M059J (cell line): ENCODE measurements around the gene FLVCR2. TPM values are rescaled to one million over a fixed set of nuclear protein-coding genes. Genes with fewer than 3 reads are reported as not detected.

ENCODE experiments used
- DNase-seq: peaks from one replicate; pipeline ENCODE4 v3.0.0-alpha.2; 2012; ENCODE audit warnings: low read depth
- total RNA-seq: library from RNA; depleted of rRNA; stranded (reverse); fragments of >200 nt; shearing (Covaris generic); gene quantifications from 2 replicates; pipeline ENCODE4 v1.2.3, GENCODE V29; 2014

Gene FLVCR2
- total RNA-seq, 1 experiment from 2014 or later = 0.22 TPM

DNA sequence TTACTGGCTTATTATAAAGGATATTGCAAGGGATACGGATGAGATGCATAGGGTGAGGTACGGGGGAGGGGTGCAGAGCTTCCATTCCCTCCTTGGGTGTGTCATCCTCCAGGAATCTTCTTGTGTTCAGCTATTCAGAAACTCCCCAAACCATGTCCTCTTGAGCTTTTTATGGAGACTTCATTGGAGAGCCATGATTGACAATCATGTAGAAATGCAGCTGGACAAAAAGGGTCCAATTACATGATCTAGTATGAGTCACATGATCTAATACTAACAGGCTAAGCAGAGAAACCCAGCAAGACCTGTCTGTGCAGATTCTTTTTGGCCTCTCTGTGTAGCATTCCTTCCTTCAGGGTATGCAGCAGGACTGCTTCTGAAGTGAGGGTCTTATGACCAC is 23.9 kb upstream of the FLVCR2 start:
- peak; percentile 45 for DNase-seq

DNA sequence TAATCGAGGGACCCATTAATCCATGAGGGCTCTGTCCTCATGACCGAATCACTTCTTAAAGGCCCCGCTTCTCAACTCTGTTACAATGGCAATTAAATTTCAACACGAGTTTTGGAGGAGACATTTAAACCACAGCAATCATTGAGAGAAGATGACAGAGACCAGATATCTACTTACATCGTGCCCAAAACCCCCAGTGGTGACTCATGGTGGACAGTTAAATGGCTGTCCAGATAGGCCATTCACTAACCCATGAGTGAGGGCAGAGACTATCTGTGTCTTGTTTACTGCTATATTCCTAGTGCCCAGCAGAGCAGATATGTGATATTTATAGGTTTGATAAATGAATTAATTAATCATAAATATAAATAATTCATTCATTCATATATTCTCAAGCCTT is 20.0 kb upstream of the FLVCR2 start:
- peak; percentile 25 for DNase-seq

DNA sequence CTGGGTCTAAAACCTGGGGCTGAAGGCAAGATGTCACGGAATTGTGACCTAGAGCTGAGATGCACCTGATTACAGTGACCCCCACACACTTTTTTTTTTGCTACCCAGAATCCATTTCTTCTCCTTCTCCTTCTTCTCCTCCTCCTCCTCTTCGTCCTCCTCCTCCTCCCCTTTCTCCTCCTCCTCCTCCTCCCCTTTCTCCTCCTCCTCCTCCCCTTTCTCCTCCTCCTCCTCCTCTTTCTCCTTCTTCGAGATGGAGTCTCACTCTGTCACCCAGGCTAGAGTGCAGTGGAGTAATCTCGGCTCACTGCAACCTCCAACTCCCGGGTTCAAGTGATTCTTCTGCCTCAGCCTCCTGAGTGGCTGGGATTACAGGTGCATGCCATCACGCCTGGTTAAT is 19.4 kb upstream of the FLVCR2 start:
- DNase-seq = no peak

DNA sequence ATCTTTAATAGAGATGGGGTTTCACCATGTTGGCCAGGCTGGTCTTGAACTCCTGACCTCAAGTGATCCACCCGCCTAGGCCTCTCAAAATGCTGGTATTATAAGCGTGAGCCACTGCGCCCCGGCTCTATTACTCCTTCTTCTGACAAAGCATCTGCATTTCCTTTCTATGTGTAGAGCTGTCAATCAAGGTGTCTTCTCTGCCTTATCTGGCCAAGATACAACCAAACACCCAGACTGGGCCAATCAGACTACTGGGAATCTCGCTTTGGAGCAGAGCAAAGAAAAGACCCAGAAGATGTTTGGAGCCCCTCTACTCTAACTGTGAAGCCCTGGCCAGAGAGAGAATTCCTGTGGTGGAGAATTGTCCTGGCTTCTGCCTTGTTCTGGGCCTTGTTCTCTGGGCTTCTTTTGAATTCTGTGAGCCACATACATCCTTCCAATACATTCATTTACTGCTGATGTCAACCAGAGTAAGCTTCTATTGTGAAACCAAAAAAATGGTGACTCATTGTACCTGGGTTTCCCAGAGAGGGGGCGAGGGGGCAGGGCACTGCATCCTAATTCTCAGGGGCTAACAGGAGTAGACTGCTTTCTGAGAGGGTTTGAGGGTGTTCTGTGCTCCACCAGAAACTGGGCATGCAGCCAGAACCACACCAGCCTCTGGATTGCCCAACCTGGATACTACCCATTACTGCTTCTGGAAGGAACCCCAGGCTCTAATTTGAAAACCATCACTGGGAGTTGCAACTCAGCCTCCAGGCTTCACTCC is 18.8 kb upstream of the FLVCR2 start:
- DNase-seq = peak; percentile 71

DNA sequence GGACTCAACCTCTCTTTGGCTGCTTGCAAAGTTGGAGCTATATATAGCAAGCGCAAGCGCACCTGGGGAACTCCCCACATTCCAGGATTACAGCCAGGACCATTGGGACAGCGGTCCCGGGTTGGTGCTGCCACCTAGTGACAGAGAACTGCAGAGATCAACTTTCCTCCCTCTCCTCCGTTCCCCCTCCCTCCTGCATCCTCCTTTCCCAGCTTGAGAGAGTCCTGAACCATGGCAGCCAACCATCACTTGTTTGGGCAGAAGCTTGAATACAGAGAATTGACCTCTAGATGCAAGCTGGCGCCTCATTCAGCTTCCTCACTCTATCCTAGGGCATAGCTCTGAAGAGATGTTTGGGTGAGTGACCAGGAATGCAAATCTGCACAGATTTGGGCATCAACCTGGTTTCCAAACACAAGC is 17.4 kb upstream of the FLVCR2 start:
- DNase-seq = peak; percentile 74

DNA sequence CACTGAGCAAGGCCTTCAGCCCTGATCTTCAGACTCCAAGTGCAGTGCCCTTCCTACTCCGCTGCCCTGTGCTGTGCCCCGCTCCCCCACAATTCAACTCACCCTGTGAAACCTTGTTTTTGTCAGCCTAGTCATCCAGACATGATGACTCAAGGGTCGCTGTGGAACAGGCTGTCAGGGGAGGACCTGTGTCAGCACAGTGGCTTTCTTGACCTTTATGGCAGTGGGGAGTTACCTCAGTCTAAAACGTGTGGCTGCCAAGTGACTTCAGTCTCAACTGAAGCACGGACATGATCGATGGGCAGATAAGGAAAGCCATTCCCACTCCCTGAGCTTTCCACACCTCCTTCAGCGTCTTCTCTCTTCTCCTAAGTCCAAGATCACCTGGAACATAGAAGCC is 16.3 kb upstream of the FLVCR2 start:
- DNase-seq = peak; percentile 53

DNA sequence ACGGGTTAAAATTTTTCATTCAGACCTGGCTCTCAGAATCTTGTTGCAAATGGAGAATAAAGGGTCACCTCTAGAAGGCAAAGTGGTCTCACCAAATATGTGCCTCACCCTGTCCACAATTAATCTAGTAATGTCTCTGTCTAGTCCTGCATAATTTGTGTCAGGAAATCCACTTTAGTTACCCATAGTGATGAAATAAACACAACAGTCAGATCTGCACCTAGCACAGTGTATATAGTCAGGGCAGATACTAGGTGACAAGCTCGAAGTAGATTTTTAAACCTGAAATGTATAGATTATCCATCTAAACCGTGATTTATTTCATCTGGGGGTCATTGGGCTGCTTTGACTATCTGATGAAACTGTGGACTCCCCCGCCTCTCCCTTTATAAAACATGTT is 15.9 kb upstream of the FLVCR2 start:
- DNase-seq = peak; percentile 36

DNA sequence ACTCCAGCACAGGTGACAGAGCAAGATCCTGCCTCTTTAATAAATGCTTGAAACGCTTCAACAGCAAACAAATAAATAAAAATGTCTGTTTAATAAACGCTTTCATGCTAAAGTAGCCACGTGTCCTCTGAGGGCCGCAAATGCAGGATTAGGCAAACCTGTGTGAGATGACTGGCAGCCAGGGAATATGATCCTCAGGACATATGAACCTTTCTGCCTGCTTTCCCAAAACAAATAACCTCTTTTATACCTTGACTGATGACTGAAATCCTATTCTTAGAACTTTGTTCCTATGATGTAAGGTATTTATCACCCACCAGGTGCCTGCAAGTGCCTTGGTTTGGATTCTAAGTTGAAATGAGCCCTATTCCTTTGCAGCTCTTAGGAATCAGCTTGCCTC is 14.5 kb upstream of the FLVCR2 start:
- no peak for DNase-seq

DNA sequence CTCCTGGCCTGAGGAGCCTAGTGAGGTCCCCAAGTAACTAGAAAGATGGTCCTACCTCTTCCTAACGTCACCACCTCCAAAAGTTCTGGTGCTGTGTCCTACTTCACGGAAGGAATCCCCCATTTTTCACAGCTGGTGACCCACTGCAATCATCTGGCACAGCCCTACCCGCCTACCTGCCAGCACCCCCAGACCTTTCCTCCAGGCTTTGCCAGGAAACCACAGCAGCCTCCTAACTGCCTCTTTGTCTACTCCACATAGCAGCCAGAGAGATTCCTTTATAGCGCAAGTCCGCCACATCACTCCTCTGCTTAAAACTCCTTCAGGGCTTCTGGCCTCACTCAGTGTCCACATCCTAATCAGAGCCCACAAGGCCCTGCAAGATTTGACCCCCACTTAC is 13.4 kb upstream of the FLVCR2 start:
- DNase-seq = no peak

DNA sequence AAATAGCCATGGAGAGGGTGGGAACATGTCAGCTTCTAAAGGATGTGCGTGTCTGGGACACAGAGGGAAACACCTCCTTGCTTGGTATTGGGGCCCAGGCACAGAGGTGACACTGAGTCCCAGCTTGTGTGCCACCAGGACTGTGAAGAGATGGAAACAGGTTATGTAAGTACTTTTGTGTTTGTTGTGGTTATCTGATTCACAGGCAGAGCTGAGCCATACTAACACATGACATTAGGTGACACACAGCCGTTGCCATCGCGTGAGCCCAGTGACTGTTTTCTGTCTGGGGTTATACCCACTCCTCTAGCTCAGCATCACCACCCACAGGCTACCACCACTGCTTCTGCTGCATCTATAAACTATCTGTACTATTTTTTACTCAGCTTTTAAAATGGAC is 12.1 kb upstream of the FLVCR2 start:
- peak; percentile 59 for DNase-seq

DNA sequence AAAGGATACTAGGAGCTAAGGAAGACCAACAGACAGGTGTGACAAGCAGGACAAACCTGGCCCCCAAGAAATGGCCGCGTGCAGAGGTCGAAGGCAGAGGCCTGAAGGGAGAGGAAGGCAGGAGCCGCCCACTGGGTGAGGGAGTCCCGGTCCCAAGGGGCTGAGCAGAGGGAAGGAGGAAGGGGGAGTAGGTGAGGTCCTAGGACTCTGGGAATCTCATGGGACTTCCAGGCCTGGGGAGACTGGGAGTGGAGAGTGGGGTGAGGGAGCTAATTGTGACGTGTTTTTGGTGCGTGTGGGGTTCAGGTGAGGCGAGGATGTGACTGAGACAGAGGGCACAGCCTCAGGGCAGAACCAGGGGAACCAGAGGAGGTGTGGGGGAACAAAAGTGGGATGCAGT is 11.7 kb upstream of the FLVCR2 start:
- no peak for DNase-seq

DNA sequence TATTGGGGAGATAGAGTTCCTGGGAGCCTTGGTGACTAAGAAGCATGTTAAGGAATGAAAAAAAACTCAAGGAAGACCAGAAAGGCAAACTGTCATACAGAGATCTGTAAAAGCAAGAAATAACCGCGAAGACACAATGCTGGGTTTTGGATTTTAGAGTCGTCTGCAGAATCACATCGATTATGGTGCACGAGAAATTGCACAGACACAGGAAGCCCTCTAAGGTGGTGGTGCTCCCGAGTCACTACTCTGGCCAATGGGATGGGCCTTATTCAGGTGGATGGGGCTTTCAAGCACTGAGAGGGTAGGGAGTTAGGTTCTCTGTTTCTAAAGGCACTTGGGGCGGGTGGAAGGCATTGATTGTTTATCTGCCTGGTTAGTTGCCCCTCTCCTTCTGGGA is 10.3 kb upstream of the FLVCR2 start:
- DNase-seq = no peak

DNA sequence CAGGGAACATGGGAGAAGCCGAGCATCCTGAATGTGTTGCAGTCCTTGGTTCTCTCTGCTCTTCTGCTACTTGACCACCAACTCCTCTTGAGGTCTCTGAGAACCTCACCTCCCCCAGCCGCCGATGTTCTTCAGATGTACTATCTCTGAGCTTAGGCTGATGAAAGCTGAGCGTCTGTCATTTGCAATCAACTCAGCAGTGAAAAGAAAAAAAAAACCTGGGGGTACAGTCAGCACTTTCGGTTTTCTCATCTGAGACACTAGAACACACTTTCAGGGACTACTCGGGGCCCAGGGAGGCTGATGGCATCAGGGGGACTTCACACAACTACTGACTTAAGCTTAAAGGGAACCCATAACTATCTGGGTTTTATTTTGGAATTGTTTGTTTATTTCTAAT is 9.6 kb upstream of the FLVCR2 start:
- no peak for DNase-seq

DNA sequence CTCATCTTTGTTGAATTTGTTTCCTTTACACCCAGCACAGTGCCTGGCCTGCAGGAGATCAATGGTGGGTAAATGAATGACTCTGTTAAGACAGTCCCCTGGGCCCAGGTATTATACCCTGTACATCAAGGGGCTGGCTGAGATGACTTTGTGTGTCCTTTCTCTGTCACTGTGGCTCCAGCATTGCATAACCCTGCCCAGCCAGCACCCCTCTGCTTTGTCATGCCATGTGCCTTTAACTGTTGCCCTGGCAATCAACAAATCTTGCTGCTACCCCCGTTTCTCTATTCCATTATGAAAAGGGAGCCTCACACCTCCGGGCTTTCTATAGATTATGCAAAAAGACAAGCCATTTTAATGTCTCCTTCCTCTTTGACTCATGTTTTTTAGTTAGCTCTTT is 7.6 kb upstream of the FLVCR2 start:
- DNase-seq = no peak

DNA sequence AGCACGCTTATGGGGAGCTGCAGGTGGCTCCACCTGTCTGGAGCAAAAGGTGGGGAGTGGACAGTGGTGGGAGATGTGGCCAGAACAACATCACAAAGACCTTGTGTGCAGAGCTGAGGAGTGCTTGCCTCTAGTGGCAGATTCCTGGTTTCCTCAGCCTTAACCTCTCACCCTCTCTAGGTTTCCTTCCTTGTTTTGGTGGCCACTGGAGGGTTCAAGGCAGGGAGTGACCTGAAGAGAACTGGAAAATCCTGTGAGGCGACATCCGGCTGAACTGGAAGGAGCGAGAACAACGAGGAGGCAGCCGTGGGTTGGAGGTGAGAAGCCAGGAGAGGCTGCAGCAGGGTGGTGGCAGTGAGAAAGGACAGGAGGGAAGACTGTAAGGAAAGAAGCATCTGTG is 6.3 kb upstream of the FLVCR2 start:
- no peak for DNase-seq

DNA sequence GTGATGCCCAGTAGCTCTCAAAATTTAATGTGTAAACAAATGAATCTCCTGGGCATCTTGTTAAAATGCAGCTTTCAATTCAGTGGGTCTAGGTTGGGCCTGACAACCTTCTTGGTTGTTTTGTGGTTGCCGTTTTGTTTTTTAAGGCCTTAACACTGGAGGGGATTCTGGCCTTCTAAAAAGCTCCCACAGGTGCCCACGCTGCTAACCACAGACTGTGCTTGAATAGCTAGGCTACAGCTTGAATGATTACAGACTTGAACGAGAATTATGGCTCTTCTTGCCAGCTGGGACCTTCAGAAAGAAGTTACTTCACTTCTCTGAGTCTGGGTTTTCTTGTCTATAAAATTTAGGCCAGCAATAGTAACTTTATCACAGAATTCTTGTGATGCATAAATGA is 1.3 kb upstream of the FLVCR2 start:
- DNase-seq = no peak

DNA sequence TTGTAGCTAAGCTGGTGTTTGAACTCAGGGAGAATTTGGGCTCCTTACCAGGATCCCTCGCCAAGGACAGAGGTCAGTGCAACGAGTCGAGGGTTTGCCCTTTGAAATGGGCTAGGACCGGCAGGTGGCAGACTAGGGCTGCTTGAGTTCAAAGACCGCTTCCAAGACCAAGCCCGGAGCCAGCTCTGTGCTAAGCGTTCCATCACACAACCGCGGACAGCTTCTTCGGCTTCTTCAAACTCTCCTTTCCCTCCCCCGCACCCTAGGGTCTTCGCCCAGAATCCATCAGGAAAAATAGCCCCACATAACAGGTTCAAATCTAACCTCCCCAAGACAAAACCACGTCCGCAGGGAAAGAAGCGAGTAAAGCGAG is 705 bp upstream of the FLVCR2 start:
- peak; percentile 79 for DNase-seq

DNA sequence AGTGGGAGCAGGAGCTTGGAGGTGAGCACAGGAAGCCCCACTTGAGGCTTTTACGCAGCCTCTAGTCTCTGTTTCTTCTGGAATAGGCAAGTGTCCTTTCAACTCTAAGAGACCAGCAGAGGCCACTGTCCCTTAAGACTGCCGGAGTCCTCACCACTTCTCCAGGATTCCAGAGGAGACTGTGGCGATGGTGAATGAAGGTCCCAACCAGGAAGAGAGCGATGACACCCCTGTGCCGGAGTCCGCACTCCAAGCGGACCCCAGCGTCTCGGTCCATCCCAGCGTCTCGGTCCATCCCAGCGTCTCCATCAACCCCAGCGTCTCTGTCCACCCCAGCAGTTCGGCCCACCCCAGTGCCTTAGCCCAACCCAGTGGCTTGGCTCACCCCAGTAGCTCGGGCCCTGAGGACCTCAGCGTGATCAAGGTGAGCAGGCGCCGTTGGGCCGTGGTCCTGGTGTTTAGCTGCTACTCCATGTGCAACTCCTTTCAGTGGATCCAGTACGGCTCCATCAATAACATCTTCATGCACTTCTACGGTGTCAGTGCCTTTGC is 442 bp downstream of the FLVCR2 start:
- peak; percentile 50 for DNase-seq

DNA sequence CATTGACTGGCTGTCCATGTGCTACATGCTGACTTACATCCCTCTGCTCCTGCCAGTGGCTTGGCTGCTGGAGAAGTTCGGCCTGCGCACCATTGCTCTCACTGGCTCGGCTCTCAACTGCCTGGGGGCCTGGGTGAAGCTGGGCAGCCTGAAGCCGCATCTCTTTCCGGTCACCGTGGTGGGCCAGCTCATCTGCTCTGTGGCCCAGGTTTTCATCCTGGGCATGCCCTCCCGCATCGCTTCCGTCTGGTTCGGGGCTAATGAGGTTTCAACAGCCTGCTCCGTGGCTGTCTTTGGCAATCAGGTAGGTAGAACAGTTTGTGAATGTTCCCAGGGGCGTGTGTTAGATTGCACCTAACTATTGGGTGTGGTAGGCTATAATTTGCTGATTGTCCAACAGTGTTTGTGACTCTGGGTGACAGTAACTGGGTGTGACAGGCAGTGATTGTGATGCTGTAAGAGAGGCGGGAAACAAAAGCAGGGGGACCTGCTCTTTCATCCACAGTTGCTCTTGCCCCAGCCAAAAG is 981 bp downstream of the FLVCR2 start:
- no peak for DNase-seq

DNA sequence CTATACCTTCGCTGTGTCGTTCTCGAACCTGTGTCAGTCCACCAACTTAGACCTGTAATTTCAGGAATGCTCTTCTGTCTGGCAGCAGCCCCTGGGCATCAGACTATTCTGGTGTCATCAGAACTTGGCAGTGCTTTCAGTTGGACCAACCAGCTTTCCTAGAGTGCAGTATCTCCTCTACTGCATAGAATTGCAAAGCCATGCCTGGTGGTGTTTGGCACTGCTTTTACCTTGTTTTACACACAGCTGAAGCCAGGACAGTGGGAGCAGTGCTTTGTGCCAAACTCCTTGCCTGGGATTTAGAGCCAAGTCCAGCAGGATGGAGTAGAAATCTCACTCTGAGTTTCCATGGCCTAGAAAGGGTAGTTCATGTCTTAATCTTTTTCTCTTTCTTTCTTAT is 1.5 kb downstream of the FLVCR2 start:
- no peak for DNase-seq

DNA sequence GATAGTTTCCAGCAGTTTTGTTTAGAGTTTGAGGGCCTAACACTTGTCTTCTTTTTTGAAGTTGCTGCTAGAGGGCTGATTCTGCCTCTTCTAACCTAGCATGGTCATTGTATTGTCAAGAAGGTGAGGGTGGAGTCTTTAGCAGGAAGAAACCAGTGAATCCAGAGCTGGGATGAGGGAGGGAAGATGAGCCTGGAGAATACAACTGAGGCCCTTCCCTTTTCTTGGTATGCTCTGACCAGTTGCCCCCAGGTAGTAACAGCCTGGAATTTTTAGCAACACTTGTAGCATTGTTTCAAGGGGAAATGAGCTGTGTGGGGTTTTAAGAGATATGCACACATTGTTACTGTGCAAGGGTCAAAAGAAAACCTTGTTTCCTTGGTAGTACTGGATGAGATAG is 9.0 kb downstream of the FLVCR2 start:
- DNase-seq = no peak

DNA sequence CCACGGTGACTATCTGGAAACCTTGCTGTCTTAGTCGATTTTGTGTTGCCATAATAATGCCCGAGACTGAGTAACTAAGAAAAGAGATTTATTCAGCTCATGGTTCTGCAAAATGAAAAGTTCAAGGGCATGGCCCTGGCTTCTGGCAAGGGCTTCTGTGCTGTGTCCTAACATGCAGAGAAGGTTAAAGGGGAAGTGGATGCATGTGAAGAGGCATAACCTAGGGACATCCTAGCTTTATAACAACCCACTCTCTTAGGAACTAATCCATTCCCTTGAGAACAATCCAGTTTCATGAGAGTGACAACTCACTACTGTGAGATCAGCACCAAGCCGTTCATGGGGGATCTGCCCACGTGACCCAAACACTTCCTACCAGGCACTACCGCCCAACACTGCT is 11.5 kb downstream of the FLVCR2 start:
- no peak for DNase-seq

DNA sequence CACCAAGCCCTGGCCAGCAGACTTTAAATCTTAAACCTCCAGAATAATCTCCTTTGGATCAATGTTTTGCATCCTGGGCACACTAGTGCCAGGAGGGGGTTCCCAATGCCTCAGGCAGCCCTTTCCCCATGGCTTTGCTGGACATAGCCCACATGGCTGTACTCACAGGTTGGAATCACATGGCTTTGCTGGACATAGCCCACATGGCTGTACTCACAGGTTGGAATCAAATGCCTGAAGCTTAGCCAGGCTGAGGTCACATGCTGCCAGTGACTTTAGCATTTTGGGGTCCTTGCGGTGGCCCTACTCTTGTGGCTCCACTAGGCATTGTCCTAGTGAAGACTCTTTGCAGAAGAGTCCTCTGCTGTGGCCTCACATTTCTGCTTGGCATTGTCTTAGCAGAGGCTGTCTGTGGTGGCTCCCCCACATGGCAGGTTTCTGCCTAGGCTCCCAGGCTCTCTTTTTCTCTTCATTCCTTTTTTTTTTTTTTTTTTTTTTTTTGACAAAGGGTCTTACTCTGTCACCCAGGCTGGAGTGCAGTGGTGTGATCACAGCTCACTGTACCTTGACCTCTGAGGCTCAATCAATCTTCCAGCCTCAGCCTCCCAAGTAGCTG is 13.0 kb downstream of the FLVCR2 start:
- no peak for DNase-seq
